Iris pigment epithelial cell (primary cell): ENCODE measurements around the gene HSPBP1.
"Not testable (repeated sequence)": the region's sequence is repeated elsewhere in the genome, so short reads cannot be mapped to it uniquely, and the experiment has no call there.

Experiments
- DNase-seq: peaks from one replicate; pipeline ENCODE4 v3.0.0-alpha.2; 2011; ENCODE audit warnings: low read depth

The HSPBP1 gene, protein sequence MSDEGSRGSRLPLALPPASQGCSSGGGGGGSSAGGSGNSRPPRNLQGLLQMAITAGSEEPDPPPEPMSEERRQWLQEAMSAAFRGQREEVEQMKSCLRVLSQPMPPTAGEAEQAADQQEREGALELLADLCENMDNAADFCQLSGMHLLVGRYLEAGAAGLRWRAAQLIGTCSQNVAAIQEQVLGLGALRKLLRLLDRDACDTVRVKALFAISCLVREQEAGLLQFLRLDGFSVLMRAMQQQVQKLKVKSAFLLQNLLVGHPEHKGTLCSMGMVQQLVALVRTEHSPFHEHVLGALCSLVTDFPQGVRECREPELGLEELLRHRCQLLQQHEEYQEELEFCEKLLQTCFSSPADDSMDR

DNA sequence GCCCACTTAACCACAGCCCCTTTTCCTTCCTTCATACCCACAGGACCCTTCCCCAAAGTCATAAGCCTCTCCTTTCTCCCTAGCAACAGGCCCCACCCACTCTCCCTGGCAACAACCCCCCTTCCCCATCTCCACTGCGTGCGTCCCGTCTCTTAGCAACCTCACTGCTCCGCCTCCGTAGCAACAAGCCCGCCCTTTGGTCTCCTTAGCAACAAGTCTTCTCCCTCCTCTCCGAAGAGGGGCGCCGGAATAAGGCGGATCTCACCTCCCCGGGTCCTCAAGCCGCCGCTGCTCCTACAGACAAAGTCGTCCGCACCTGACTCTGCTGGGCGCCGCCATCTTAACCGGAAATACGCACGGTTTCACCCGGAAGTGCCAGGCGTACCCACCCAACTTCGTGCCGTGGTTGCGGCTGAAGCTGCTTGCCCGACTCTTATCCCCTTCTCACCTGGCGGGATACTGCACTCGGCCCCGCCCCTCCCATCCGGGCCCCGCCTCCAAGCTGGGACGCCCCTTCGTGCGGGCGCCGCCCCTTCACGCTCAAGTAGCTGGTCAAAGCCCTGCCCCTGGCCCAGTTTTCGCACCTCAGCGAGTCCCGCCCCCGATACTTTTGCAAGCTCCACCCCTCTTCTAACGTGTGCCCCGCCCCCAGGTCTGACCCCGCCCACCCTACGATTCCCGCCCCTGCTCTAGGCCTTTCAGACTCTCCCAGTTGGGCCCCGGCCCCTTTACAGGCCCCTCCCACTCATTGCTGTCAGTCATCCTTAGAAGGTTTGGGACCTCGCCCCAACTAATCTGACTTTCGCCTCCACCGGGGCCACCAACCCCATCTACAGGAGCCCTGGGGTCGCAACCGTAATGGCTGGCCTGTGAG is at the start of gene HSPBP1:
Gene HSPBP1 (minus strand): TSS at position 341 of the 874 bp plus-strand sequence. CDS start 502 bp downstream, outside the sequence.
- peak; percentile 95 for DNase-seq

DNA sequence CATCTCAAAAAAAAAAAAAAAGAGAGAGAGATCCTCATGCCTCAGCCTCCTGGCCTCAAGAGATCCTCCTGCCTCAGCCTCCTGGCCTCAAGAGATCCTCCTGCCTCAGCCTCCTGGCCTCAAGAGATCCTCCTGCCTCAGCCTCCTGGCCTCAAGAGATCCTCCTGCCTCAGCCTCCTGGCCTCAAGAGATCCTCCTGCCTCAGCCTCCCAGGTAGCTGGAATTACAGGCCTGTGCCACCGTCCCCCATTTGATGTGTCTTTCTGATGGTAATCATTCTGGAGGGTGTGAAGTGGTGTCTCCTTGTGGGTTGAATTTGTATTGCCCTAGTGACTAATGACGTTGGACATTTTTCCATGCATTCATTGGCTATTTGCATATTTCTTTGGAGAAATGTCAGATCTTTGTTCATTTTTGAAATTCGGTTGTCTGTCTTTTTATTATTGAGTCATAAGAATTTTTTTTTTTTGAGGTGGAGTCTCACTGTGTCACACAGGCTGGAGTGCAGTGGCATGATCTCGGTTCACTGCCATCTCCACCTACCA is 48.9 kb upstream of the HSPBP1 start:
- DNase-seq: not testable (repeated sequence)

GRCh38 chr19:55325172-55325571 is 45.3 kb upstream of the HSPBP1 start, which contains the start of gene TMEM150B:
Gene TMEM150B, minus strand, starts transcription at chr19:55325341. Its CDS starts 4,305 bp downstream, at chr19:55321036.
- DNase-seq: no peak

GRCh38 chr19:55324662-55325061 is 44.8 kb upstream of the HSPBP1 start:
- DNase-seq: no peak

- DNase-seq: no peak
These were observed 42.4 kb upstream of the HSPBP1 start for GRCh38 chr19:55322204-55322885.

DNA sequence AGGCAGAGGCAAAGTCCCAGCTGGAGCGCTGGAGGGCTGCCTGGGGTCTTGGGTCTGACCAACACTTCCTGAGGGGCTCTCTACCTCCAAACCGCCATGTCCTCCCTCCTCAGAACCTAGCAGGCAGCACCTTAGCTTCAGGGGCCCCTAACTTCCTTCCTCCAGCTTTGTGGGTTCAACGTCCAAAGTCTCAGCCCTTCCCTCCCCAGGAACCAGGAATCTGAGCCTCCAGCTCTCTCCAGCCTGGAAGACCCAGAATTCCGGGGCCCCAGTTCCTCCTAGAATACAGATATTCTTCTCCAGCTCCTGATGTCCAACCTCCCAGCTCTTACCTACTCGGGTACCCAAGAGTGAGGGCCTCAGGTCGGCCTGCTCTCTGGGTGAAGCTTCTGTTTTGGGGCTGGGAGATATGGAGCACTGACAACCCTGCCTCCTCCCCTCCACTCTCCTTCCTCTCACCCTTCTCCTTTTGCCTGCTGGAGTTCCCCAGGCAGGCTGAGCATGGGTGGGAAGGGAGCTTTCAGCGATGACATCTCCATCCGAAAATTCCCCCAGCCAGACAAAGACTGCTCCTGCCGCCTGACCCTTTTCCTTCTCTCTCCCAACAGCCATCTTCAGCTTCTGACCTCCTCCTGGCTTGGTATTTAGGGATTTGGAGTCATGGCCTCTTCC is 41.7 kb upstream of the HSPBP1 start:
- no peak for DNase-seq

DNA sequence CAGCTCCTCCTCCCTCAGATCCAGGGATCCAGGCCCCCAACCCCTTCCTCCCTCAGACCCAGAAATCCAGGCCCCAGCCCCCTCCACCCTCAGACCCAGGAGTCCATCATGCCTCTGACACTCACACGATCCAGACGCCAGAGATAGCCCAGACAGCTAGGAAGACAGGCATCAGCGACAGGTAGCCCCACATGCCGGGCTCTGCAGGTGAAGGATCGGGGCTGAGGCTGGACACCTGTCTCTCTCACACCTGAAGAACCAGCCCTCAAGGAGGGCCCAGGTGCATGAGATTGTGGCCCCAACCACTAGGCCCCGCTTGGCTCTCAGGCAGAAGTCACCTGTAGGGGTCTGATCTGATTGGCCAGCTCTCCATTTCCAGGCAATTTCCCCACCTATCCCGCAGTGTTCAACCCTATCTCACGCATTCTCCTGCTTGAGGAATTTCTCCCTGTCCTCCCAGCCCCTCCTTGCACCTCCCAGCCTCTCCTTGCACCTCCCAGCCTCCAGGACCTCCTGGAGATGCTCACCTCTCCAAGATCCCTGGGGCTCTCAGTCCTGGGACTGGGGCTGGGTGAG is 41.0 kb upstream of the HSPBP1 start:
- DNase-seq: no peak

GRCh38 chr19:55319785-55320184 is 39.9 kb upstream of the HSPBP1 start:
- peak; percentile 43 for DNase-seq

DNA sequence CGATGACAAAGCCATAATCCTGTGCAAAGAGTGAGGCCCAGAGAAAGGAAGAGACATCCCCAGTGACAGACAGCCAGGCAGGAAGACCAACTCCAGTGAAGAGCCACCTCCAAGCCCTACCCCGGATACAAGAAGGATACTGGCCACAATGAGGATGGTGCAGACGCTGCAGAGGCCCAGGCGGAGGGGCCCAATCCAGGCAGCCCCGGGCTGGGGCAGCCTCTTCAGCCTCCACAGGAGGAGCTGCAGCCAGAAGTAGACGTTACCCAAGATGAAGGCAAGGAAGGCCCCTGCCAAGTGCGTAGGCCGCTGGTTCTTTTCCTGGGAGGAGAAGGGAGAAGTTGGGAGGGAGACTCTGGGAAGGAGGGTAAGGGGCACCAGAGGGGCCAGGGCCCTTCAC is 36.7 kb upstream of the HSPBP1 start:
- no peak for DNase-seq

DNA sequence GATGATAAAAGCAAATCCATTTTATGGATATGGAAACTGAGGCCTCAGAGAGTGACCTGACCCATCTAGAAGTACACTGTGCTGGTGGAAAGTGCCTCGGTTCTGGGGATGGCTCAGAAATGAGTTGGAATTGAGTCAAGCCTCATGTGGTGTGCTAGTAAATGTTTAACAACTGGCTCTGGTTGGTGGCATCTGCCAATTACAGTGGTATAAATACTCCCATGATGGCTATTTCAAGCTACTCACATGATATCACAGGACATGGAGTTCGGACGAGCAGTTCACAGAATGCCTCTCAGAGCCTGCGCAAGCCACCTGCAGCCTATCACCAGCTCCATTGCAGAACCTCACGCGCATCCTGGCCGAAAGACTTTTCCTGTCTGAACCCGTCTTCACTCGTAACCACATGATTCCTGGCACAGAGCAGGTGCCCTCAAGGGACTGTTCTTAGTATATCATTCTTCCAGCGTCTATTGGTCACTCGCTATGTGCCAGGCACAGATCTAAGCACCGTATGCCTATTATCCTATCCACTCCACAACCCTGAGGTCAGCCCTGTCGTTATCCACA is 36.1 kb upstream of the HSPBP1 start:
- no peak for DNase-seq

GRCh38 chr19:55314396-55314795 is 34.5 kb upstream of the HSPBP1 start:
- no peak for DNase-seq

GRCh38 chr19:55312621-55313512 is 33.0 kb upstream of the HSPBP1 start:
- no peak for DNase-seq

DNA sequence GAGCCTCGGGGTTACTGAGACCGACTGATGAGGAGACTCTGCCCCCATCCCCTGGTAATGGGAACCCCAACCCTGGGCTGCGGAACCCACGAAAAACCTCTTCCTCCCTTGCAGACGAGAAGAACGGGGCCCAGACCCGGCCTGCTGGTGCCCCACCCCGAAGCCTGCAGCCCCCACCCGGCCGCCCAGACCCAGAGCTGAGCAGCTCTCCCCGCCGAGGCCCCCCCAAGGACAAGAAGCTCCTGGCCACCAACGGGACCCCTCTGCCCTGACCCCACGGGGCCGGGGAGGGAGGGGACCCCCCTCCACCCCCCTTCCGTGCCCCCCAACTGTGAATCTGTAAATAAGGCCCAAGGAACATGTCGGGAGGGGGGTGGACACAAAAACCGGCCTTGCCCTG is 31.9 kb upstream of the HSPBP1 start:
- DNase-seq: no peak

- DNase-seq: no peak
These were observed 31.5 kb upstream of the HSPBP1 start for GRCh38 chr19:55311397-55311796.

DNA sequence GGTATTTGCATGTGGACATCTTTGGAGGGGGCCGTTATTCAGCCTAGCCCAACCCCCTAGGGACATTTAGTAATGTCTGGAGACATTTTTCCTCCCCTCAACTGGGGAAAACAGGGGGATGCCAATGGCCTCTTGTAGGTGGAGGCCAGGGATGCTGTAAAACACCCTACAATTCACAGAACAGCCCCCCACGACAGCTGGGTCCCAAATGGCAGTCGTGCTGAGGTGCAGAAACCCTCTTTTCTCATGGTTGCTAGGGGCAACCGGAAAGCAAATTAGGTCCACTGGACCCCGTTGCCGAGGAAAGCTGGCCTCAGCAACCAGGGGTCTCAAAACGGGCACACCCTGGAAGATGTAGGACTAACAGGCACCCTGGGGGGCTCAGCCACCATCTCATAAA is 30.6 kb upstream of the HSPBP1 start:
- DNase-seq: no peak

- DNase-seq: no peak
These were observed 29.5 kb upstream of the HSPBP1 start for GRCh38 chr19:55309448-55309847.

GRCh38 chr19:55308281-55308680 is 28.4 kb upstream of the HSPBP1 start:
- no peak for DNase-seq

- no peak for DNase-seq
These were observed 26.8 kb upstream of the HSPBP1 start for GRCh38 chr19:55306712-55307111.

GRCh38 chr19:55305983-55306562 is 26.2 kb upstream of the HSPBP1 start:
- no peak for DNase-seq
